Panc1 (cell line): ENCODE measurements around the gene AKR1C8. TPM values are rescaled to one million over a fixed set of nuclear protein-coding genes. Genes with fewer than 3 reads are reported as not detected.

Experiments
- ATAC-seq: fragments of 200-7000 bp; cut with Tn5 transposase; 2 replicates; pipeline ENCODE4 v1.9.1; 2020; ENCODE audit warnings: mild to moderate bottlenecking, moderate library complexity
- BruUV-seq: library from RNA; stranded (reverse); fragments of 400-500 nt; replicated peaks from 2 replicates; lab custom pipeline; 2021; lab: Mats Ljungman, UMichigan
- CTCF ChIA-PET: fragments of 300-600 bp; sonication (Branson Sonifier 250); formaldehyde crosslinking; loops from one replicate; lab custom pipeline; 2022; ENCODE audit warnings: antibody characterized with exemption; lab: Charles Lee
- POLR2A ChIA-PET: fragments of 300-600 bp; sonication (Branson Sonifier 250); formaldehyde crosslinking; loops from one replicate; lab custom pipeline; 2022; ENCODE audit warnings: antibody characterized with exemption; lab: Charles Lee
- DNase-seq: peaks from one replicate; pipeline ENCODE4 v3.0.0-alpha.2; 2010; ENCODE audit warnings: low read depth, low spot score
- H3K27ac ChIP-seq: 2 replicates; pipeline ENCODE4 v1.5.1; 2011; ENCODE audit warnings: mild to moderate bottlenecking, low read length, inconsistent platforms
- H3K27me3 ChIP-seq: fragments of 200-500 bp; sonication (Bioruptor generic); 2 replicates; pipeline ENCODE4 v1.6.0; 2014; ENCODE audit warnings: low read length, inconsistent platforms; ENCODE audit not compliant: control insufficient read depth, insufficient read depth
- H3K36me3 ChIP-seq: fragments of 200-500 bp; sonication (Bioruptor generic); 2 replicates; pipeline ENCODE4 v1.5.1; 2014; ENCODE audit warnings: inconsistent platforms, mild to moderate bottlenecking, low read length, moderate library complexity; ENCODE audit not compliant: control insufficient read depth, insufficient read depth
- H3K4me1 ChIP-seq: 2 replicates; pipeline ENCODE4 v1.5.1; 2011; ENCODE audit warnings: inconsistent platforms, mild to moderate bottlenecking, low read length, moderate library complexity; ENCODE audit not compliant: control insufficient read depth, insufficient read depth
- H3K4me3 ChIP-seq, 2 experiments: 2 replicates each; pipeline ENCODE4 v1.5.1; 2011 to 2012; ENCODE audit warnings: low read depth in 2 of 2, low read length in 2 of 2, mild to moderate bottlenecking in 2 of 2, inconsistent platforms in 1 of 2, moderate library complexity in 1 of 2
- H3K9me3 ChIP-seq: fragments of 200-500 bp; sonication (Bioruptor generic); 2 replicates; pipeline ENCODE4 v1.5.1; 2014; ENCODE audit warnings: low read depth, mild to moderate bottlenecking, inconsistent platforms, low read length, moderate library complexity; ENCODE audit not compliant: control insufficient read depth, insufficient read depth
- POLR2AphosphoS5 ChIP-seq: IDR thresholded peaks from 2 replicates; pipeline ENCODE4 v1.6.1; 2012; ENCODE audit warnings: mild to moderate bottlenecking, low read depth, low read length, moderate library complexity
- REST ChIP-seq, 2 experiments: IDR thresholded peaks; 2 replicates each; pipeline ENCODE4 v1.6.1; 2011 to 2012; ENCODE audit warnings: low read depth in 2 of 2, control low read depth in 1 of 2, low read length in 1 of 2, mild to moderate bottlenecking in 1 of 2, moderate library complexity in 1 of 2; ENCODE audit not compliant: insufficient read depth in 1 of 2
- SIN3A ChIP-seq: IDR thresholded peaks from 2 replicates; pipeline ENCODE4 v1.6.1; 2012; ENCODE audit warnings: low read depth, mild to moderate bottlenecking, low read length, moderate library complexity, borderline replicate concordance; ENCODE audit not compliant: insufficient read depth
- TCF7L2 ChIP-seq: IDR thresholded peaks from 2 replicates; pipeline ENCODE4 v1.6.1; 2011; ENCODE audit warnings: mild to moderate bottlenecking, low read depth, low read length, inconsistent platforms
- in situ Hi-C: cut with HindIII; loops from 2 replicates; pipeline ENCODE4 v1.10.0; 2016; ENCODE audit warnings: low sequenced_read_pairs, low pct_unique_long_range_greater_than_20kb
- intact Hi-C: fragments of 100-400 bp; cut with micrococcal nuclease; formaldehyde crosslinking; loops from one replicate; pipeline ENCODE4 v1.10.0; 2022; ENCODE audit not compliant: unreplicated experiment
- total RNA-seq: library from RNA; stranded (reverse); gene quantifications from one replicate; pipeline ENCODE4 v1.2.1, GENCODE V29; 2021; ENCODE audit not compliant: unreplicated experiment
- TF ChIP-seq, protein P1 (sequence below): fragments of 450-650 bp; IDR thresholded peaks from 2 replicates; pipeline ENCODE4 v1.5.1; 2017; ENCODE audit warnings: mild to moderate bottlenecking

AKR1C8 gene
- total RNA-seq, 1 experiment from 2014 or later: not detected

GRCh38 chr10:5219262-5219661 is 34.3 kb upstream of the AKR1C8 start:
- no TSS peak for BruUV-seq
- in situ Hi-C loops: no loop called here
- CTCF ChIA-PET: no interaction called here

DNA sequence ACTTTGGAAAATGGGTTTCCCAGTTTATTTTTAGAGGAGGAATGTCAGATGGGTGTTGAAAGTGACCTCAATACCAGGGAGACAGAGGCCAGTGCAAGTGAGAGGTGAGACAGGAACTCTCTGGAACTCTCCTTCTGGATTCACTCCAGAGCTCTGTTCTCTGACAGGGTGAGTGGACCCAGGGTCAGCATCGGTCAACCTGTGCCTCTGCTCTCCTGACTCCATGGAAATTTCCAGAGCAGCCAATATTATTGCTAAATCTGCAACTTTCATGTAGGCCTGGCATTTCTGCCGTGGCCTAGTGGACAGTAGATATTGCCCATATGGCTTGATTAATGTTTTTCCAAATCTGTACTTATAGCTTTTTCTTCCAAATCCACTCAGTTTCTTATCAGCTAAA is 31.9 kb upstream of the AKR1C8 start:
- no TSS peak for BruUV-seq
- no peaks in the 10 kb centered on the region for H3K36me3 ChIP-seq
- DNase-seq (no peak), ATAC-seq (no peak)
- TF ChIP-seq SIN3A: no peak
- TF ChIP-seq REST (IDR thresholded peaks at IDR 0.05; ENCODE audit: insufficient read depth in 1 of 2, low read depth in 2 of 2, low read length in 1 of 2): no peak
- TF ChIP-seq, protein P1, sequence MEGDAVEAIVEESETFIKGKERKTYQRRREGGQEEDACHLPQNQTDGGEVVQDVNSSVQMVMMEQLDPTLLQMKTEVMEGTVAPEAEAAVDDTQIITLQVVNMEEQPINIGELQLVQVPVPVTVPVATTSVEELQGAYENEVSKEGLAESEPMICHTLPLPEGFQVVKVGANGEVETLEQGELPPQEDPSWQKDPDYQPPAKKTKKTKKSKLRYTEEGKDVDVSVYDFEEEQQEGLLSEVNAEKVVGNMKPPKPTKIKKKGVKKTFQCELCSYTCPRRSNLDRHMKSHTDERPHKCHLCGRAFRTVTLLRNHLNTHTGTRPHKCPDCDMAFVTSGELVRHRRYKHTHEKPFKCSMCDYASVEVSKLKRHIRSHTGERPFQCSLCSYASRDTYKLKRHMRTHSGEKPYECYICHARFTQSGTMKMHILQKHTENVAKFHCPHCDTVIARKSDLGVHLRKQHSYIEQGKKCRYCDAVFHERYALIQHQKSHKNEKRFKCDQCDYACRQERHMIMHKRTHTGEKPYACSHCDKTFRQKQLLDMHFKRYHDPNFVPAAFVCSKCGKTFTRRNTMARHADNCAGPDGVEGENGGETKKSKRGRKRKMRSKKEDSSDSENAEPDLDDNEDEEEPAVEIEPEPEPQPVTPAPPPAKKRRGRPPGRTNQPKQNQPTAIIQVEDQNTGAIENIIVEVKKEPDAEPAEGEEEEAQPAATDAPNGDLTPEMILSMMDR: no peak
- no peak for TF ChIP-seq TCF7L2
- TF ChIP-seq POLR2AphosphoS5: no peak
- POLR2A ChIA-PET: no interaction called here
- H3K9me3 ChIP-seq: no peaks in the 10 kb centered on the region
- H3K27ac ChIP-seq: no peak overlapping the region
- in situ Hi-C loops: no loop called here
- intact Hi-C loops: no loop called here
- H3K27me3 ChIP-seq: no peaks in the 10 kb centered on the region
- CTCF ChIA-PET: no interaction called here
- no peak overlapping the region for H3K4me3 ChIP-seq
- no peaks in the 10 kb centered on the region for H3K4me1 ChIP-seq

More at GRCh38 chr10:5219262-5219661, 34.3 kb upstream of the AKR1C8 start:
- H3K27me3 ChIP-seq: no peaks in the 10 kb centered on the region
- intact Hi-C loops: no loop called here
- TF ChIP-seq REST (IDR thresholded peaks at IDR 0.05; ENCODE audit: insufficient read depth in 1 of 2, low read depth in 2 of 2, low read length in 1 of 2) (no peak), SIN3A (no peak), TCF7L2 (no peak), POLR2AphosphoS5 (no peak)
- TF ChIP-seq, protein P1: no peak
- POLR2A ChIA-PET: no interaction called here
- no peak for ATAC-seq
- no peaks in the 10 kb centered on the region for H3K9me3 ChIP-seq
- H3K4me1 ChIP-seq: no peaks in the 10 kb centered on the region
- no peak overlapping the region for H3K4me3 ChIP-seq
- no peaks in the 10 kb centered on the region for H3K36me3 ChIP-seq
- H3K27ac ChIP-seq: no peak overlapping the region
- DNase-seq: no peak
